ENCODE data around the gene GFOD2.

The GFOD2 gene

DNA sequence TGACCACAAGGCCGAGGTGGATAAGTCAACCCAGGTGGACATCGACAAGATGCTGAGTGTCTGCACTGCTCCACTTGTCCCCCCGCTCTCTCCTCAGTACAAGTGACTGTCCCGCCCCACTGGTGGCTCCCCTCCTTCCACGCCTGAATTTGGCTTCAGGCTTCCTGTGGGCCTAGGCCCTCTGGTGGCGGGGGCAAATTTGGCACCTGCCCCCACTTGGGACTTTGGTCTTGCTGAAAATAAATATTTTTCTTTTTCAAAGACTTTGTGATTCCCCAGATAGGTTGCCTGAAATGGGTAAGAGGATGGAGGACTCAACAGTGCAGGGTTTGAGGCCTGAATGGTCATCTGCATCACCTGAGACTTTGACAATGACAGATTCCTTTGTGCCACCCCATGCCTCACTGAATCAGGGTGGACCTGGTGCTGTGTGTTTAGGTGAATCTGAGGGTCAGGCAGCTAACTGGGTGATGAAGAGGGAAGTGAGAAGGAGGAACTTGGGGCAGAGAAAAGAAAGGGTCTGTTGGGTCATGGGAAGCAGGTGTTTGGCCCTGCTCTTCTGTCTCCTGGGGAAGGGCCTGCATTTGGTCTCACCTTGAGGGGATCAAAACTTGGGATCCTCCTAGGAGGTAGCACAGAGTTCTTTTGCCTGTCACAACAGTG is 50.5 kb downstream of the GFOD2 start:
- DNase-seq = no peak

DNA sequence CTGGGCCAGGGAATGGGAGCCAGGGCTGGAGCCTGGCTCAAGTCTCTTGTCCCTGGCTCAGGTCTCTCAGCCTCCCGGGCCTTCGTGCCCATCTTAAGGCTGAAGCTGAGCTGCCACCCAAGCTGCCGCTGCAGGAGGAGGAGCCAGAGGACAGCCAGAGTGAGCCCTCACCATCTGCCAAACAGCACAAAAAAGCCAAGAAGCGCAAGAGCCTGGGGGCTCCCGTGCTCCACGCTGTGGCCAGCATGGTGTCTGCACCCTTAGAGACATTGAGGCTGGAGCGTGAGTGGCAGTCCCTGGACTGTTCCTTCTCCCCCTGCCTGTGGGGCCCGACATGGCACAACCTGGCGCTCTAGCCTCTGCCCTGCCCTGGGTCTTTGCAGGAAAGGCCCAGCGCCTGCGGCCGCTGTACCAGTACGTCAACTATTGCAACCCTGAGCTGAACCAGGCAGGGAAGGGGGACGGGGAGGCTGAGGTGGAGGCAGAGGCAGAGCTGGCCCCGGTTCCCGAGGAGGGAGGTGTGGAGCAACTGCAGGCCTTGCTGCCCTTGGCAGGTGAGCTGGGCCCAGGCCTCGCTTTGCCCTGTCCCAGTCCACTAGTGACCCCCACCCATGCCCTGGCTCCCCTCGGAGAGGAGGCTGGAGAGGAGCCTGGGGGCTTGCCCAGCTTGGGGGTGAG is 51.2 kb downstream of the GFOD2 start:
- DNase-seq = peak; percentile 88

DNA sequence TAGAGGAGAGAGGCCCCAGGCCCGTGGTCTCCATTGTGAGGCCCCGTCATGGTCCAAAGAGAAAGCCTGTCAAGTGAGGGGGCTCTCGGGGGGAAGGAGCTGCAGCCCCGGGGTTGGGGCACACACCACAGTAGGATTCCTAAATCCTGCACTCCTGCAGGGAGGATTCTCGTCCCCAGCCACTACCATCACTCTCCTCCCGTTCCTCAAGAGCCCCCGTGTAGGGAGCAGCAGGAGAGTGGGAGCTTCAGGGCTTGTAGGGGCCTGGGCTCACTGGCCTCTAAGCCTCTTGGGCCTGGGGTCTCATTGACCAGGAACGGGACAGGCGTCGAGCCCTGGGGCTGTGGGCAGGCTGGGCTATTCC is 51.7 kb downstream of the GFOD2 start:
- DNase-seq = no peak

DNA sequence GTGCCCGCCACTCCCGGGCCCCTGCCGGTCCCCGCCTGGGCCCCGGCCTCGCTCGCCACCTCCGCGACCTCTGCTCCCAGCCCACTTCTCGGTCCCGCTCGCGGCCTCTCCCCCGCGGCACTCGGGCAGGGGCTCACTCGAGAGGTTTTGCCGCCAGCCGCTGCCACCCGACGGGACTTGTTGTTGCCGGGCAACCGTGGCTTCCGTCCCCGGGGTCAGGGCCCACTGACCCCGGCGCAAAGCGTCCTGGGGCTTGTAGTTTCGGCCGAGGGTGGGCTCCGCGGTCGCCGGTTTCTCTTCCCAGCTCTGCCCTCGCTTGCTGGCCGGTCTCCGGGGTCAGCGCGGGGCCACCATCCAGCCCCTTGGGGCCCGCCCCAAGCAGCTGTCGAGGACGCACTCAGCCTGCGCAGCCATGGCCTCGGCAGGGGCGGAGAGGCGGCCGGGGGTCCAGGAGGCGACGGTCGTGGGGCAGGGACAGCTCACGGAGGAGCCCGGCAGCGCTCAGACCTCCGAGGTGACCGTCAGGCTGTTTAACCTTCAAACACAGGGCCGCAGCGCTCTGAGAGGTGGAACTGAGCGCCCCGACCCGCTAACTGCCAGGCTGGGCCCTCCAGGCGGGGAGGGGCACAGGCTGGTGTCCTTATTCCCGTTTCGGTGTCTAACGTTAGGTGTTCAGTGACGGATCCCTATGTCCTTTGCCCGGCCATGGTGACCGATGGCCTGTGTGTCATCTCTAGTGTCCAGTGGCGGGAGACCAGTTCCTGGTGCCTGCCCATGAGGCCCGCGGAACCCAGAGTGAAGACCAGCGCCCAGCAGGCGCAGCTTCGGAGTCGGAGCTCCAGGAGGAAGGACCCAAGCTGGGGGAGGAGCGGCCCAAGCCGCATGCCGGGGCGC is 52.3 kb downstream of the GFOD2 start, which contains the start of the genes C16orf86 and ENKD1:
Gene C16orf86 (plus strand): TSS at position 256 of the 894 bp plus-strand sequence. CDS start 157 bp downstream, at position 413.
Gene ENKD1 (minus strand): TSS at position 192 of the 894 bp plus-strand sequence. CDS start 308 bp downstream, outside the sequence.
- peak; percentile 50 for DNase-seq

DNA sequence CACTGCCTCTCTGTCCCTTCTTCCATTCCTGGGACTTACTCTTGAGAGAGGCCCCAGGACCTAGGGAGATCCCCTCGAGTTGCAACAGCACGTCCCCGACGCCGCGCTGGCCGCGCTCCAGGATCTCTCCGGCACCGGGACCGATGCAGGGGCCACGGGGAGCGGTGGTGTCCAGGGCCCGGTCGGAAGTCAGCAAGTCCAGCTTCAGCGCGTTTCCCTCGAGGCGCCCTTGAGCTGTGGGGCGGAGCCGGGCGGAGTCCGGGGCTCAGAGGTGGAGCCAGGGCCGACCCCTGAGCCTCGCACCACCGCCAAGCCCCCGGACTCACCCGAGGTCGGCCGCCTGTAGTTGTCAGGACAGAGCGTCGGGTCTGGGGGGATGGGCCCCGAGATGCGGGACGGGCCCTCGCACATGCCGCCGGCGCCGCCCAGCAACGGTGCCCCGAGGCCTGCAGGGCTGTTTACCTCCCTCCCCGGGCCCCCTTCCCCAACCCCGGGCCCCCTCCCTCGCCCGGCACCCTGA is 53.0 kb downstream of the GFOD2 start:
- DNase-seq = no peak

DNA sequence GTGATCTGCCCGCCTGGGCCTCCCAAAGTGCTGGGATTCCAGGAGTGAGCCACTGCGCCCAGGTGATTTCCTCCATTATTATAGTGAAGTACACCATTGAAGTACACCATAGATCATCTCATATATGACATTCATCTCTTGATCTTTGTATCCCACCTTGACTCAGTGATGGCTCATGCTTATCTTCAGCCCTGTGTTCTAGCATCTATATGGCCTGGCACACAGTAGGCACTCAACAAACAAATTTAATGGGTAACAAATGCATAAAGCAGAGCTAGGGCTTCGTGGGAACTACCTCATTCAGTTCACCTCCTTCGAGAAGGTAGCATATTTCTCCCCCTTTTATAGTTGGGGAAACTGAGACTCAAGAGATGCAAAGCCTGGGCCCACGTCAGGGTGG is 53.5 kb downstream of the GFOD2 start:
- no peak for DNase-seq

DNA sequence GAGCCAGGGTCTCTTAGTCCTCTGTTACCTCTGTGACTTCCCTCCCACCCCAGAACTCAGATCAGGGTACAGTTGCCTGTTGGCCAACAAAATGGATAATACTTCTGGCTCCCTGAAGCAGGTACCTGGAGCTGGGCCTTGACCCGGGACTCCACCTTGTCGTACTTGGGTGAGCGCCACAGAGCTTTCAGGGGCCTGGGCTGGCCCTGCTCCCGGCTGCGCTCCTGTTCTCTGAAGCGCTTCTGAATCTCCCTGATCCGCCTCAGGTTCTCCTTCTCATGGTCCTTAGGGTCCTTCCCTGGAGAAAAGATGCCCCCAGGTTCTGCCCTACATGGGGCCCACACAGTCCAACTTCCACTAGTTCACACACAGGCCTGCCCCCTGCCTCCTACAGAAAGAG is 54.2 kb downstream of the GFOD2 start:
- DNase-seq = no peak

DNA sequence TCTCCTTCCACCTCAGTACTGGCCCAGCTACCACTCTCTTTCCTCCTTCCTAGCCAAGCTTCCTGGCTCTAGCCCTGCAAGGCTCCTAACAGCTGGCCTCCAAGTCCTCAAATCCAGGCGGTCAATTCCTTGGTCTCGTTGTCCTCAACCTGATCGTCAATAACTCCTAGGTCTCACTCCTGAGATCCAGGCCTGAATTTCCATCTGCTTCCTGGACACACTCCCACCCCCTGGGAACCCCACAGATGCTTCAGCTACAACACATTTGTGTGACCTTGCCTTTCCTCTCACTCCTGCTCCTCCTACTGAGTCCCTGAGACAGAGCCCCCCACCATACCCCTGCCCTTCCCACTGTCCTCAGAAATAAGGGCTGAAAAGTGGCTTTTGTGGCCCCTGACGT is 54.9 kb downstream of the GFOD2 start:
- no peak for DNase-seq

DNA sequence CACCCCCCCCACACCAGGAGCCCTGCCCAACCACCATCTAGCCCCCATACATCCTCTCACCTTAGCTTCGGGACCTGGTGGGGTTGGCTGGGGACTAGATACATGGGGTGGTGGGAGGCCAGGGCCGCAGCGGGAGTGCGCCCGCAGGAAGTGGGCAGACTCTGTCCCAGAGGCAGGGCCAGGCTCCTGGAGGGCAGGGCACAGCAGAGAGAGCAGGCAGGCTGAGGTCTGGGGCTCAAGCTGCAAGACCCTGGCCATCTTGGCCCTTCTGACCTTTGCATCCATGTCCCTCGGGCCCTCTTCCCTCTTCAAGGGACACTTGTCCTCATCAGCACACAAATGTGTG is 55.3 kb downstream of the GFOD2 start:
- DNase-seq = no peak

DNA sequence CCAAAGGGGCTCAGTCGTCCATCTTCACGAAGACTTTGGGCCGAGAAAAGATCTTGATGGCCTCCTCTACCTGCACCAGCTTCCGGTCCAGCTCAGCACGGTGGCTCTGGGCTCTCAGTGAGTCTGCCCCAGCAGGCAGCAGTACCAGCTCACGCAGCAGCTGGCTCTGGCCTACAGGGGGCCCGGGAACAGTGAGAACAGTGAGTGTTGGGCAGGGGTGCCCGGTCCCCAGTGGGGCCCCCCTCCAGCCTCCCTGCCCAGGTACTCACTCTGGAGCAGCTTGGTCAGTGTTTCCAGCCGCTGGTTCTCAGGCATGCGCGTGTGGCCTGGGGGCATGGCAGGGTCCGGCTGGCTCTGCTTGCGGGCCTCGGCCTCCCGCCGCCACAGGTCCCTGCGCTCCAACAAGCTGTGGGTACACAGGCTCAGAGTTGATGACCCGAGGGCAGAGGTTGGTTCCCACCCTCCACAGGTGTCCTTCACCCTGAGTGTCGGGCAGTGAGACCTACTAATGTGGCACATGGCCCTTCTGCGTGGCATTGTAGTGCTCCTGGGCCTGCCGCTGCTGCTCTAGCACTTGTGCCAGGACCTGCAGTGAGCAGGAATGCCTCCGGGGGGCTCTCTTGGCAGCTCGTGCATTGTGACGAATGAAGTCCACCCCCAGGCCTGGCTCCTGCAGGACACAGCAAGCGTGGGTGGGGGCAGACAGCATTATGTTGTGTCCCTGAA is 55.8 kb downstream of the GFOD2 start:
- no peak for DNase-seq

DNA sequence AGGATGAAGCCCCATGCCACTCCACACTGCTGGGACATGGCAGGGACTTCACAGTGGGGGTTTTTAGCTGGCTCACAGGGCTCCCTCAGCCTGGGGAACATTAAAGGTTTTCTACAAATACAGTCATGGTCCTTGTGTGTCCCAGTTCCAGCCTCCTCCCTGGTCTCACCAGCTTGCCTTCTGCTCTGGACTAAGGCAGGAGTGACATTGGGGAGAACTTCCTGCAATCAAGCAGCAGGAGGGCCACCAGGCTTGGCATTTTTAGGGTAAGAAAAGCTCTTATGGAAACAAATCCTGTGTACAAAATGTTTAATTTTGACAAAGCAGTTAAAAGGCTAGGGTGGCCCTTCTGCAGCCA is 56.5 kb downstream of the GFOD2 start:
- no peak for DNase-seq

DNA sequence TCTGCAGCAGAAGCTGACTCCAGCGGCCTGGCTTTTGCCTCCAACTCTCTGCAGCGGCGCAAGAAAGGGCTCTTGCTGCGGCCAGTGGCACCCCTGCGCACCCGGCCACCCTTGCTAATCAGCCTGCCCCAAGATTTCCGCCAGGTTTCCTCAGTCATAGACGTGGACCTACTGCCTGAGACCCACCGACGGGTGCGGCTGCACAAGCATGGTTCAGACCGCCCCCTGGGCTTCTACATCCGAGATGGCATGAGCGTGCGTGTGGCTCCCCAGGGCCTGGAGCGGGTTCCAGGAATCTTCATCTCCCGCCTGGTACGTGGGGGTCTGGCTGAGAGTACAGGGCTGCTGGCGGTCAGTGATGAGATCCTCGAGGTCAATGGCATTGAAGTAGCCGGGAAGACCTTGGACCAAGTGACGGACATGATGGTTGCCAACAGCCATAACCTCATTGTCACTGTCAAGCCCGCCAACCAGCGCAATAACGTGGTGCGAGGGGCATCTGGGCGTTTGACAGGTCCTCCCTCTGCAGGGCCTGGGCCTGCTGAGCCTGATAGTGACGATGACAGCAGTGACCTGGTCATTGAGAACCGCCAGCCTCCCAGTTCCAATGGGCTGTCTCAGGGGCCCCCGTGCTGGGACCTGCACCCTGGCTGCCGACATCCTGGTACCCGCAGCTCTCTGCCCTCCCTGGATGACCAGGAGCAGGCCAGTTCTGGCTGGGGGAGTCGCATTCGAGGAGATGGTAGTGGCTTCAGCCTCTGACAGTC is 57.0 kb downstream of the GFOD2 start:
- no peak for DNase-seq

DNA sequence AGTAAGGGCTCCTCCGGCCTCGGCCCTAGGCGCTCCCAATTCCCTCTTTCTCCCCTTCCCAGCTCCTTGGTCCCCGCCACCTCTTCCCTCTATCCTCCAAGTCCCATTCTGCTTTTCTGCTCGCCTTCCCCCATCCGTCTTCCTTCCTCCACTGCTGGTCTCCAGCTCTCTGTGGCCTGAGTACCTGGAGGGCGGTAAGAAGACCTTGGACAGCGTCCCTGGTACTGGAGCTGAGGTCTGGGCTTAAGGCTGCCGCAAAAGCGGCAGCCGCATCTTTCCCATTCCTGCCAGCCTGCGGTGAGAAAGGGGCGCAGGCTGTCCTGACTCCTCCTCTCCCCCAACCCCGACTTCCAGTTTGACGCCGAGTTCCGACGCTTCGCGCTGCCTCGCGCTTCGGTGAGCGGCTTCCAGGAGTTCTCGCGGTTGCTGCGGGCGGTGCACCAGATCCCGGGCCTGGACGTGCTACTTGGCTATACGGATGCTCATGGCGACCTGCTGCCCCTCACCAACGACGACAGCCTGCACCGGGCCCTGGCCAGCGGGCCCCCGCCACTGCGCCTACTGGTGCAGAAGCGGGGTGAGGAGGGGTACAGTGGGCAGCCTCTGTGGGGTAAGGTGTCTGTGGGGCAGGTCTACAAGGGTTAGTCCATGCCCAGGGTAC is 57.9 kb downstream of the GFOD2 start:
- no peak for DNase-seq

DNA sequence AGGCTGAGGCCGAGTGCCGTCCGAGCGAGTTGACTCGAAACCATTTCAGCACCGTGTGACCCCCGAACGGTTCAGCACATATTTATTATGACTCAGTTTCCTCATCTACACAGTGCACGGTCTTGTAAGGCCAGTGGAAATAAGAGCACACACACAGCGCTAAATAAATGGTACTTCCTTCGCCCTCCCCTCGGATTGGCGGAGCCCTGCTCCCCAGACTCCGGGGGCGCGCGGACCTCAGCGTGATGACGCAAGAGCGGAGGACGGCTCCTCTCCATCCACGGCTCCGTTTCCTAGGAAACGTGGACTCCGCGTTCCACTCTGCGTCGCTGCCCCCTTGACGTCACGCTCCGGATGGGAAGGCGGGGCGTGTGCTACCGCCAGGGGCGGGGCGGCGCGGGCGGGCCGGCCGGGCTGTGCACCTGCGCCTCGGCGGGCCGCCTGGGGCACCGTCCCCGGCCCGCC is 58.5 kb downstream of the GFOD2 start, which contains the start of gene PARD6A:
Gene PARD6A (plus strand): TSS at position 397 of the 465 bp plus-strand sequence. CDS start 79 bp downstream, outside the sequence.
- DNase-seq = peak; percentile 67

DNA sequence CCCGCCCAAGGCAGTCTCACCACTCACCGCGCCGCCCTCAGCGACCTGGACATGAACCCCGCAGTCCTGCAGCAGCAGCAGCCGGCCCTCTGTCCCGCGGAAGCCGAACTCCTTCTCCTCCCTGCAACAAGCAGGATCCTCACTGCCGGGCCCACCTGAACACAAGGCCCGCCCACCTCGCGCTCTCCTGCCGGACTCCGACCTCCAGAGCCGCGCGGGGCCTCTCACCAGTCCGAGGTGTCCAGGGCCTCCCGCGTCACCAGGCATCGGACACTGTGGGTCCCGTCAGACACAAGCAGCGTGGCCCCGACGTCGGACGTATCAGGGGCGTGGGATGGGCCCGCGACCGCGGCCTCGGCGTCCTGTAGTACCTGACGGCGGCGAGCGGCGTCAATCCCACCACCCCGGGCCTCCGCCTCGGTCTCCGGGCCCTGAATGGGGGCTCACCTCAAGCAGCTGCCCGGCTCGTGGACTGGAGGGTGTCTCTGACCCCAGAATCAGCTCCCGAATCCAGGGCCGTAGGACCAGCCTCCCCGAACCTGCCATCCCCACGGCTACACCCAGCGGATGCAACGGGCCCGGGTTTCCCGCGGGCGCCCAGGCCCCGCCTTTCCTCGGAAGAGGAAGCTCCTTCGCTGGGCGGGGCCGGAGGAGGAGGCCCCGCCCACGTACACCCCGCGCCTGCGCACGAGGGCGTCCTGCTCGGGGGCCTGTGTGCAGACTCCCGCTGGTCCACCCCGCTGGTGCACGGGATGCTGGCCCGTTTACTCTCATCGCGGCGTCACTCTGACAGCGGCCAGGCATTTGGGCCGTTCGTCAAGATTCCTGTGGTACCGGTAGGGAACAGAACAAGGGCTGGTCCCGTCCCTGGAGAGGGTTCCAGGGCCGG is 59.2 kb downstream of the GFOD2 start, which contains the start of gene ACD:
Gene ACD (minus strand): TSS at position 586 of the 889 bp plus-strand sequence. CDS start 40 bp downstream, at position 546.
- DNase-seq = peak; percentile 54

DNA sequence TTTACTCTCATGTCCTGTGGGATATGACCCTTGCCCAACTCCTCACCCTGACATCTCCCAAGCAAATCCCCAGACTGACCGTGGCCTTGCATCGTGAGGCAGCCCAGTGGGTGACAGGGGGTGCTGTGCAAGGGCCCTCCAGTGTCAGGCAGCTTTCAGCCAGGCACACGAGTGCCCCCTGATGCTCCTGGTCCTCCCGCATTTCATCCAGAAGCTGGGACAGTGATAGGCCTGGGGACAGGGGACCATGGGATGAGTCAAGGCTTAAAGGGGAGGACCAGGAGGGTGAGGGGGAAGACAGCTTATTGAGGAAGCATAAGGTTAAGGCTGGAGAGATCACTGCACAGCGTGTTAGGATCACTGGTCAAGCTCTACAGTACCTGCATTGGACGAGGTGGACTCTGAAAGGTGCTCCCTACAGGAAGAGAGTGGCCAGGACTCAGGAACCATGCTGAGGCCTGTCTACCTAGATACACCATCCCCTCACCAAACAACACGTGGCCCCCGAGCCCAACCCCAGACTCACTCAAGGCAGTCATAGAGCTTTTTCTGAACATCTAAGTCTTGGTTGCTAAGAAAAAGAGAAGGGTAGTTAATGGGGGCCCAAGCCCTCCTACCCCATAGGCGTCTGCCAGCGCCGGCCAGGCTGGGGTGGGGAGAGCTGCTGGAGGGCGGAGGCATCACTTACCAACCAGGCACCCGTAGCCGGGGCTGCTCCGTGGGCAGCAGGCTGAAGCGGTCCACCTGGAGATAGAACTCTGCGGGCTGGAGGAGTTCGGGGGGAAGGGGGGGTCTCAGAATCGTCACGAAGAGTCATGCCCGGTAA is 60.1 kb downstream of the GFOD2 start:
- DNase-seq = no peak

DNA sequence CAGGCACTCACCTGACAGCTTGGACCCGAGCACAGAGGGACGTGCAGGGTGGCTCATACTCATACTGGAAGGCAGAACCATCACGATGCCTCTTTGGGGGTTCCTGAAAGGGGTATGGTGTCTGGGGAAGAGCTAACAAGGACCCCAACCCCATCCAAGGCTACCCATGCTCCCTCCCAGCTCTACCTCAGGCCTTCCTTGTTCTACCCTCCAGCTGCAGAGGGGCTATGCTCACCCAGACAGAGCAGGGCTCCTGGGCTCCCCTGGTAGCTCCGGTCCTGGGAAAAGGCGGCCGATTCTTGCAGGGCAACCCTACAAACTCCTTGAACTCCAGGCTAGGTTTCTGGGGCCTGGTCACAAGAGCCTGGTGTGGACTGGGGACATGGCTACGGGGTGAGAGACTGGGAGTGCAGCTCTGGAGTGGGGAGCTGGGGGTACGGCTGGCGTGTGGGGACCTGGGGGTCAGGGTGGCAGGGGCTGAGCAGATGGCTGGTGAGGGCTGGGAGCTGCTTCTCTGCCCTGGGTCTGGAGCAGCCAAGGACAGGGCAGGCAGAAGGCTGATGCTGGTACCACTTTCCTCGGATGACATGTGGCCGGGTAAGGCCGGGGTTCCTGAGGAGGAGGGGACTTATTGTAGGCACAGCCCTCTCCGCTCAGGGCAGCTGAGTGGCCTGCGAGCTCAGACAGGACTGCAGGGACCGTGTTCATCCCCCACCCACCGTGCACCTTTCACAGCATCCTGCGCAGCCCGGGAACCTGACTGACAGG is 61.2 kb downstream of the GFOD2 start:
- DNase-seq = no peak

DNA sequence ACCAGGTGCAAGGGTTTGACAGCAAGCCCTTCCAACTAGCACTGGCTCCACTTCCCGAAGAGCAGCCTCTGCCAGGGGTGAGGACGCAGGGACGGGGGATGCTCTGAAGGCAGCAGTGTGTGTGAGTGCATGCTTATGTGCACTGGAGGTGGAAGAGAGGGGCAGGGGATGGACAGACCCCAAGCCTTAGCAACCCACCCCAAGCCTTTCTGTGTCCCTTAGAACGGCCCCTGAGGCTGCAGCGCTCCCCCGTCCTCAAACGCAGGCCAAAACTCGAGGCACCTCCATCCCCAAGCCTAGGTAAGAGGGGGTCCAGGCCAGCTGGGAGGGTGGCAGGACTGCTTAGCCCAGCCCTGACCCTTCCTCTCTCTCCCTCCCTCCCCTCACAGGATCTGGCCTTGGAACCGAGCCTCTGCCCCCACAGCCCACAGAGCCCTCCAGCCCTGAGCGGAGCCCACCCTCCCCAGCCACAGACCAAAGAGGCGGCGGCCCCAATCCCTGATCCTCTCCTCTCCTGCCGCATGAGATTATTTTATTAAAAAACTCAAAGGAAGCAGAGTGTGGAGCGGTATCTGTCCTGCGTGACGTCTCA is 62.0 kb downstream of the GFOD2 start:
- no peak for DNase-seq

All from NCI-H1694 treated with DMSO at 0.1 percent for 48 hours (cell line).